ENCODE results near the gene PROSER3.

PROSER3 gene

GRCh38 chr19:35777961-35778360 is 20.0 kb downstream of the PROSER3 start:
- H3K4me3 ChIP-seq (ENCODE audit: low read length): no peak overlapping the region
- no peak for TF ChIP-seq CTCF (conservative IDR thresholded peaks at IDR 0.05; ENCODE audit: low read depth, low read length)
- no peak for DNase-seq (ENCODE audit: low read depth)

GRCh38 chr19:35779033-35779432 is 21.1 kb downstream of the PROSER3 start:
- TF ChIP-seq CTCF (conservative IDR thresholded peaks at IDR 0.05; ENCODE audit: low read depth, low read length): no peak
- DNase-seq (ENCODE audit: low read depth): no peak
- H3K4me3 ChIP-seq (ENCODE audit: low read length): no peak overlapping the region

GRCh38 chr19:35780058-35780457 is 22.1 kb downstream of the PROSER3 start:
- H3K4me3 ChIP-seq (ENCODE audit: low read length): no peak overlapping the region
- no peak for TF ChIP-seq CTCF (conservative IDR thresholded peaks at IDR 0.05; ENCODE audit: low read depth, low read length)
- DNase-seq (ENCODE audit: low read depth): no peak

- TF ChIP-seq CTCF (conservative IDR thresholded peaks at IDR 0.05; ENCODE audit: low read depth, low read length): no peak
- DNase-seq (ENCODE audit: low read depth): no peak
- no peak overlapping the region for H3K4me3 ChIP-seq (ENCODE audit: low read length)
These were observed 22.7 kb downstream of the PROSER3 start for GRCh38 chr19:35780717-35781116.

- H3K4me3 ChIP-seq (ENCODE audit: low read length): no peak overlapping the region
- TF ChIP-seq CTCF (conservative IDR thresholded peaks at IDR 0.05; ENCODE audit: low read depth, low read length): no peak
- no peak for DNase-seq (ENCODE audit: low read depth)
These were observed 23.7 kb downstream of the PROSER3 start for GRCh38 chr19:35781650-35782049.

- TF ChIP-seq CTCF (conservative IDR thresholded peaks at IDR 0.05; ENCODE audit: low read depth, low read length): no peak
- no peak for DNase-seq (ENCODE audit: low read depth)
These were observed 24.6 kb downstream of the PROSER3 start for GRCh38 chr19:35782589-35782988.

GRCh38 chr19:35783469-35784434 is 25.8 kb downstream of the PROSER3 start:
- no peak for TF ChIP-seq CTCF (conservative IDR thresholded peaks at IDR 0.05; ENCODE audit: low read depth, low read length)
- H3K4me3 ChIP-seq (ENCODE audit: low read length): no peak overlapping the region
- DNase-seq (ENCODE audit: low read depth): no peak

More at GRCh38 chr19:35782589-35782988, 24.6 kb downstream of the PROSER3 start:
- H3K4me3 ChIP-seq (ENCODE audit: low read length): no peak overlapping the region
